ENCODE data around the gene LPXN.

The LPXN gene

GRCh38 chr11:58579192-58580129 is 3.8 kb upstream of the LPXN start:
- Histone ChIP-seq H3K4me1 (peaks cover 0 to 71% (median 42%) of the 10 kb centered on the region in 4 donors), H3K9me3 (no peaks in the 10 kb centered on the region), H3K36me3 (peaks cover 0 to 4% (median 0%) of the 10 kb centered on the region in 3 donors), H3K27me3 (no peaks in the 10 kb centered on the region), H3K4me3 (peak overlapping the region; percentile 90 to 98), H3K27ac (peak overlapping the region; percentile 100)
- peak; percentile 93 to 96 for DNase-seq
- peak; percentile 71 to 86 for TF ChIP-seq CTCF (IDR thresholded peaks at IDR 0.05)
- intact Hi-C loops (cut with DNase I; ENCODE audit: low total_unique reads): loop anchor here (5.0 to 10.0 kb wide), 2 partner anchors 95 to 912 kb away; partner anchors contain the start of gene ZDHHC5

- Histone ChIP-seq H3K4me1 (peaks cover 0 to 73% (median 47%) of the 10 kb centered on the region in 4 donors), H3K4me3 (peak within 1 kb of the TSS; percentile 90 to 98), H3K36me3 (peaks cover 0 to 4% (median 0%) of the 10 kb centered on the region in 3 donors), H3K27me3 (no peaks in the 10 kb centered on the region), H3K9me3 (no peaks in the 10 kb centered on the region), H3K27ac (peak within 1 kb of the TSS; percentile 100)
- peak; percentile 98 to 99 for DNase-seq
- intact Hi-C loops (cut with DNase I; ENCODE audit: low total_unique reads): loop anchor here (5.0 to 10.0 kb wide), 2 partner anchors 96 to 911 kb away; partner anchors contain the start of gene ZDHHC5
- TF ChIP-seq CTCF (IDR thresholded peaks at IDR 0.05): peak in 1 of 2 experiments; percentile 24
Measured at GRCh38 chr11:58578635-58579191, 3.1 kb upstream of the LPXN start, which contains the start of gene ZFP91. ZFP91 (plus strand) TSS chr11:58579063; CDS start chr11:58579282, 219 bp downstream.

GRCh38 chr11:58578136-58578634 is 2.5 kb upstream of the LPXN start:
- H3K4me1 ChIP-seq: peaks cover 0 to 73% (median 51%) of the 10 kb centered on the region in 4 donors
- intact Hi-C loops (cut with DNase I; ENCODE audit: low total_unique reads): loop anchor here (5.0 to 10.0 kb wide), 2 partner anchors 97 to 911 kb away; partner anchors contain the start of gene ZDHHC5
- TF ChIP-seq CTCF (IDR thresholded peaks at IDR 0.05): no peak

GRCh38 chr11:58577555-58578135 is 2.0 kb upstream of the LPXN start:
- Histone ChIP-seq H3K27ac (peak overlapping the region; percentile 100), H3K9me3 (no peaks in the 10 kb centered on the region), H3K4me1 (peaks cover 0 to 73% (median 54%) of the 10 kb centered on the region in 4 donors), H3K36me3 (peaks cover 0 to 4% (median 0%) of the 10 kb centered on the region in 3 donors), H3K4me3 (peak overlapping the region; percentile 90 to 98), H3K27me3 (no peaks in the 10 kb centered on the region)
- DNase-seq: peak in 1 of 2 donors; percentile 62
- intact Hi-C loops (cut with DNase I; ENCODE audit: low total_unique reads): loop anchor here (5.0 to 10.0 kb wide), 2 partner anchors 97 to 910 kb away; partner anchors contain the start of gene ZDHHC5
- TF ChIP-seq CTCF (IDR thresholded peaks at IDR 0.05): no peak

More at GRCh38 chr11:58578136-58578634, 2.5 kb upstream of the LPXN start:
- peaks cover 0 to 4% (median 0%) of the 10 kb centered on the region in 3 donors for H3K36me3 ChIP-seq
- H3K9me3 ChIP-seq: no peaks in the 10 kb centered on the region
- H3K27ac ChIP-seq: peak overlapping the region; percentile 100
- peak; percentile 94 to 98 for DNase-seq
- no peaks in the 10 kb centered on the region for H3K27me3 ChIP-seq
- peak overlapping the region; percentile 90 to 98 for H3K4me3 ChIP-seq
